GM15510 (cell line): Measurements from ENCODE around the gene SUSD4.

Experiments used
- POLR2A ChIP-seq: IDR thresholded peaks from 3 replicates; pipeline ENCODE4 v1.6.1; 2011; ENCODE audit warnings: borderline replicate concordance; ENCODE audit not compliant: insufficient read length; ENCODE audit errors: extremely low read depth

SUSD4 gene

DNA sequence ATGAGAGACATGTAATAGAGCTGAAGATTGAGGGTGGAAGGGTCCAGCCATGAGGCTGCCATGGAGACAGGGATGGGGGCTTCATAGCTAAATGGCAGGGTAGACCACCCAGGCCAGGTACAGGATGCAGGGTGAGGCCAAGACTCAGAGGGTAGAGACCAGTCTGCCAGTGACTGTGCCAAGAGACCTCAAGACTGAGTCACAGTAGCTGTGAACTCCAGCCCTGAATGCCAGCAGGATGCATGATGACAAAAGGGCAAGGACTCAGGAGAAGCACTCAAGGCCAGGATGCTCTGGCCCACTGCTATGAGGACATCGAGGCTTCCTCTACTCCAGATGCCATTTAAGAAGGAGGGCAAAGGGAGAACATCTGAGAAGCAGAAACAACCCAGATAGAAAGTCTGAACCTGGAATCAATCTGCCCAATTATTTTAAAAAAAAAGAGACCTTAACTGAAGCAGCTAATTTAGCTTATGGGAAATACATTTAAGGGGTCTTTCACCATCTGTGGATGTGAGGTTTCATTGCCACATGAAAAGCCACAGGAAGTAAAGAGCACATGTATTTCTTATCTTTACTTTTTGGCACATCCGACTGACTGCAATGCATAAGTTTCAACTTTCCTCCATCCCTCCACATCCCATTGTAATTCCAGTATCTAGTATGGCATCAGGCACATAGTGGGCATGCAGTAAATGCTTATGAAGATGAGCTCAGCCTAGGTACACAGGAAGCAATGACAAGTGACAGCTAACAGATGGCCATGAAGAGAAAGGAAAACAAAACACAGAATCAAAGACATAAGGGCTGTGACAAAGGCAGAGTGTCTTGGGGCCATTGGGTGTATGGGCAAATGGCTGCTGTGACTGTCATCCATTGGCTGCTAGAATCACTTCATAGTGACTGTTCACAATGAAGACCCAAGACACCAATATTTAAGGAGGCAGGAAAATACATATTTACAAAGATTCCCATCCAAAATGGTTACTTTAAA lies 40.2 kb downstream of the SUSD4 start:
- no peak for TF ChIP-seq POLR2A

GRCh38 chr1:223322868-223323267 lies 41.1 kb downstream of the SUSD4 start:
- TF ChIP-seq POLR2A: no peak

DNA sequence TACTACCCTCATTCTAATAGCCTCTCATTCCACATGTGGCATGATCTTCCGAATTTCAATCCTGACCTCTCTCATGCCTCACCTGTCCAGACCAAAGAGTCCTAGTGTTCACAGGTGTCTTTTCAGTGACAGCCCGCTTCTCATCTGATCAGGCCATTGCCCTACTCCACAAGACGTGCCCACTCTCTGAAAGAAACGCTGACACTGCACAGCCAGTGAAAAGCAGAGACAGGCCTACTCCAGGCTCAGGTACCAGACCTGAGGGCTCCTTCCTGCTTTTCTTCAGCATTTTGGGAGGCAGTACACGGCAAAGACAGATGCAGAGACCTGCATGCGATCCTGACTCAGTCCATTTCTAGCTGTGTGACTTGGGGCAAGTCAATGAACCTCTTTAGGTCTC lies 43.0 kb downstream of the SUSD4 start:
- no peak for TF ChIP-seq POLR2A

- no peak for TF ChIP-seq POLR2A
Observed at GRCh38 chr1:223319905-223320580, 43.9 kb downstream of the SUSD4 start.

- no peak for TF ChIP-seq POLR2A
Observed at GRCh38 chr1:223319398-223319797, 44.6 kb downstream of the SUSD4 start.

GRCh38 chr1:223316082-223316481 lies 47.9 kb downstream of the SUSD4 start:
- TF ChIP-seq POLR2A: no peak

DNA sequence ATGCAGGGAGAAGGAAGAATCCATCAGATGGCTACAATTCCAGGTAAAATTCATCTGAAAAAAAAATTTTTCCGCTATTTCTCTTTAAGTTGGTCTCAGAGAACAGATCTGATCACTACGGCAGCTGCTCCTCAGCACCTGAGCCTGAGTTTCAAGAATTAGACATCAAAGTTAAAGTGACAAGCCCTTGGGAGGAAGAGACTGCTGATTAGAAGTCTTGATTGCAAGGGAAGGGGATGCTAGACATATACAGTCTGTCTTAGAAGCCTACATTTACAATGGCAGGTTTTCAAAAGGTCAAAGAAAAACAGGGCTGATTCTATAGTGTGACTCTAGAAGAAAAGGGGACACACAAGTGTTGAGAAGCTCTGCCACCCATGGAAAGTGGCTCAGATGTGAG lies 48.3 kb downstream of the SUSD4 start:
- no peak for TF ChIP-seq POLR2A

GRCh38 chr1:223313415-223313754 lies 50.6 kb downstream of the SUSD4 start:
- TF ChIP-seq POLR2A: no peak

- no peak for TF ChIP-seq POLR2A
Observed at GRCh38 chr1:223312705-223313414, 51.1 kb downstream of the SUSD4 start.

- TF ChIP-seq POLR2A: no peak
Observed at GRCh38 chr1:223312273-223312672, 51.7 kb downstream of the SUSD4 start.

DNA sequence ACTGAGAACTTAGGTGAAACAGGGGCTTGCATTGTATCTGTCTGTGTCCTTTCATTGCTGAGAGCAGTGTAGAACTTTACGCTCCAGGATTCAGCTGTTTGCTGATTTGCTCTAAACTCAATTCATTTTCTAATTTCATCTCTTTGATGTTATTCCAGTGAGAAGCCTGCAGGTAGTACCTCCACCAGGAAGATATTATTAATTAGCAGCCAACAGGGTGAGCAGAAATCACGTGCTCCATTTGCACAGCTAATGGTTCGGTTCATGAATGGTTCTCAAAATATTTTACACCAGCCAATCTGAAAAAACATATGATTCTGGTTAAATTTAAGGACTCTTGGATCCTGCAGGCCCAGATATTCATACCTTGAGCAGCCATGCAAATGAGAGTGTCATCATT lies 52.1 kb downstream of the SUSD4 start:
- TF ChIP-seq POLR2A: no peak

- no peak for TF ChIP-seq POLR2A
Observed at GRCh38 chr1:223308136-223308535, 55.8 kb downstream of the SUSD4 start.

DNA sequence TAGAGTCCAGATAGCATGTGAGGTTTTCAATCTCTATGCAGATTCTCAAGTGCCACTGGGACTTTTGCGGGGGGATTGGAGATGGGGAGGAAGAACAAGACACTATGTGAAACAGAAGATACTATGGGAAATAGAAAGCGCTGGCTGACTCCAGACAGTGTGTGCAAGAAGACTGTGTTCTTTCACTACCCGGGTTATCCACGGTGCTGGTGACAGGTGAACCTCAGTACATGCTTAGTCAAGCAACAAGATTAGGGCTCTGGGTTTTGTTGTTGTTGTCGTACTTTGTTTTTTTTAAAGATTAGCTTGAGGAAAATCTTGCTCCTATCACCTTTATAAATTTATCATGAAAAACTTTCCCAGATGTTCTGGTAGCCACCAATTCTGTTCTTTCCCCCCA lies 56.4 kb downstream of the SUSD4 start:
- TF ChIP-seq POLR2A: no peak

GRCh38 chr1:223304931-223305330 lies 59.0 kb downstream of the SUSD4 start:
- no peak for TF ChIP-seq POLR2A

DNA sequence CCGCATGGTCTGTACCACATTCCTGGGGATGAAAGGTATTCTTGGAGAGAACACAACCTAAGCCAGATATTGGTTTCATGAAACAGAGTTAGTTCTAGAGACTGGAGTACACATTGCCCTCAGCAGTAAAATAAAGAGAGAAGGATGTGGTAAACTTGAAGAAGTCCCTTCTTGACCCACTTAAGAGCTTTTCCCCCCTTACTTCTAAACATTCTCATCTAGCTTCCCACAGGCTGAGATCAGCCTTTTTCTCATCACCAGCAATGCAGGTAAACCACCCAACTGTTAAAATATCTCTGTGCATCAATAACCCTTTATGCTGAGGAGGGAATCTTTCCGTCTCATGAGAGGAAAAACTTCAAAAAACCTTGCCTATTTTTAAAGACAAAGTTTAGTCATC lies 62.6 kb downstream of the SUSD4 start:
- TF ChIP-seq POLR2A: no peak
